ENCODE measurements around the gene NPPC.
A peak's percentile ranks its signal among the peaks of the same experiment; 100 is the strongest.
"Not testable (repeated sequence)": the region's sequence is repeated elsewhere in the genome, so short reads cannot be mapped to it uniquely, and the experiment has no call there.

Gene NPPC

DNA sequence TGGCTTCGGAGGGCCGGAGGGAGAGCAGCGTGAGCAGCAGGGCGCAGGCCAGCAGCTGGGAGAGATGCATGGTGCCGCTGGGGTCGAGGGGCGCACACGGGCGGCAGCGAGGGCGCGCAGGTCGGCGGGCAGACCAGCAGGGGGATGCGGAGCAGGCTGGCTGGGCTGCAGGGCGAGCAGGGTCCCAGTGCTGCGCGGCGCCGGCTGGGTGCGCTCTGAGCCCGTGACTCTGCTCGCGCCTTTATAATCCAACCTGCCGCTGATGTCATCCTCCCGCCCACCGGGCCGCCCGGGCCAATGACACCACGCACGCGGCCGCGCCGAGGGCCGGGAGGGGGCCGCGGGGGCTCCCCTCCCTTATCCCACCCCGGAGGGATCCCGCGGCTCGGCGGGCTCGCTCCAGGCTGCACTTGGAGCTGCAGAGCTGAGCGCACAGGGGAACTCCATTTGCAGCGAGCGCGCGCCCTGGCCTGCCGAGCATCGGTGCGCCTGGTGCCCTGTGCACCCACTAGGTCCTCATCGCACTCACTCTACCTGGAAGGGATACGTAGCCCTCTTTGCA, at the start of gene NPPC:
Gene NPPC, minus strand, starts transcription at position 217 of the 562 bp plus-strand sequence. Its CDS starts 147 bp downstream, at position 70.
- DNase-seq: peak; percentile 97

- no peak for DNase-seq
Measured at GRCh38 chr2:231975001-231975400, 48.8 kb upstream of the NPPC start.

DNA sequence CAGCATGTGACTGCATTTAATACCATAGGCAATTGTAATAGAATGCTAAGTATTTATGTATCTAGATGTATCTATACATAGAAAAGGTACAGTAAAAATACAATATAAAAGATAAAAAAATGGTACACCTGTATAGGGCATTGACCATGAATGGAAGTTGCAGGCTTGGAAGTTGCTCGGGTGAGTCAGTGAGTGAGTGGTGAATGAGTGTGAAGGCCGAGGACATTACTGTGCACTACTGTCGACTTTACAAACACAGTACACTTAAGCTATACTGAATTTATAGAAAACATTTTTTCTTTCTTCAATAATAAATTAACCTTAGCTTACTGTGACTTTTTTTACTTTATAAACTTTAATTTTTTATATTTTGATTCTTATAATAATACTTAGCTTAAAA, 44.3 kb upstream of the NPPC start:
- no peak for DNase-seq

GRCh38 chr2:231968820-231969219, 42.6 kb upstream of the NPPC start:
- no peak for DNase-seq

DNA sequence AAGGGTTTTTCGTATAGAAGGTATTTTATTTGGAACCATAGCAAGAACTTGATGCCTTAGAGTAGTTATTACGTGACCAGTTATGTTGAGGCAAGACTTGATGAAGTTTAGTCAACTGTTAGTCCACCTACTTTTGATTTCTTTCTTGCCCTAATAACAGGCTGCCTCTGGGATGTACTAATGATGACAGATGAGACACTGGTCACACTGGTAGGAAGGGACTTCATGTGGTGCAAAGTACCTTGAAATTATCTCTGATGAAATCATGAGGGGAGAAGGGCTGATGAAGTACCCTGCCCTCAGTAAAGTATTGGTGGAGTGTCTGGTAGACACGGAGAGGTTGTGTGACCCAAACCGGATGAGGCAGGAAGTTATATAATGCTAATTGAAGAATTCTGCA, 40.7 kb upstream of the NPPC start:
- DNase-seq: no peak

DNA sequence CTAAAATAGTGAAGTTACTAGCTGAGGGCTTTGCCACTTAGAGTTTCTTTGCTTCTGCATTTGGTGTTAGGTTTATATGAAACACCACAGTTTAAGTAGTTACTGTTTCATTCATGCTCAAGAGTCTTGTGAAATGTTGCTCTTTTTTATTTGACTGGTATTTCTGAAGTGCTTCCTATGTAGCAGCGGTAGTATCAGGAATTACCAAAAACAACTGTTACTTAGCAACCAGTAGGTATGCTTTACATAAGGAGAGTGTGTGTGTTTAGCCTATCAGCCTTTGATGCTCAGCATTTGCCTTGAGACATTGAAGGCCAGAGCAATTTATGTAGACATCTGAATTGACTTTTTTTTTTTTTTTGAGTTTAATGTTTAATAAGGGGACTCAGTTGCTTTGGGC, 38.9 kb upstream of the NPPC start:
- no peak for DNase-seq

- DNase-seq: peak; percentile 90
Measured at GRCh38 chr2:231961349-231962166, 35.4 kb upstream of the NPPC start, which contains the start of gene DIS3L2. DIS3L2 (plus strand) TSS chr2:231961713; CDS start chr2:232014928, 53,215 bp downstream.

DNA sequence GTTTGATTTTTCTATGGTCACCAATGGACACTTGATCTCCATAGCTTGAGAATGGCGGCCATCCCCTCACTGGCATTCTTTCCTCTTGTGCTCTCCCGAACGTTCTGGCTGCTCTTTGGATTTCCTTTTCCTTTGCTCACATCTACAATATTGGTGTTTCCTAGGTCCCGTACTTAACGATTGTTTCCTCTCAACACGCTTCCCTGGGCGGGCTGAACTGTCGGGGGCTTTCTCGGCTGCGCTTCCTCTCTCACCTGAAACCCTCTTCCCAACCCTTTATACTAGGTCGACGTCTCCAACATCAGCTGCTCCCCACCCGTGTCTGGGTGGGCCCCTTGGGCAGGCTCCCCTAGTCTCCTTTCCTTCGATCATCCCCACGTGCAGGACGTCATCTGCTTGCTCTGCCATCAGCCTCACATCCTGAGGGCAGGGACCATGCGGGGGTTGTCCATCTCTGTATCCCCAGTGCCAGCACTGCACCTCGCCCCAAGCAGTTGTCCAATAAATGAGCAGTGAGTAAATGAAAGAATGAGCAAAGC, 34.7 kb upstream of the NPPC start:
- no peak for DNase-seq

DNA sequence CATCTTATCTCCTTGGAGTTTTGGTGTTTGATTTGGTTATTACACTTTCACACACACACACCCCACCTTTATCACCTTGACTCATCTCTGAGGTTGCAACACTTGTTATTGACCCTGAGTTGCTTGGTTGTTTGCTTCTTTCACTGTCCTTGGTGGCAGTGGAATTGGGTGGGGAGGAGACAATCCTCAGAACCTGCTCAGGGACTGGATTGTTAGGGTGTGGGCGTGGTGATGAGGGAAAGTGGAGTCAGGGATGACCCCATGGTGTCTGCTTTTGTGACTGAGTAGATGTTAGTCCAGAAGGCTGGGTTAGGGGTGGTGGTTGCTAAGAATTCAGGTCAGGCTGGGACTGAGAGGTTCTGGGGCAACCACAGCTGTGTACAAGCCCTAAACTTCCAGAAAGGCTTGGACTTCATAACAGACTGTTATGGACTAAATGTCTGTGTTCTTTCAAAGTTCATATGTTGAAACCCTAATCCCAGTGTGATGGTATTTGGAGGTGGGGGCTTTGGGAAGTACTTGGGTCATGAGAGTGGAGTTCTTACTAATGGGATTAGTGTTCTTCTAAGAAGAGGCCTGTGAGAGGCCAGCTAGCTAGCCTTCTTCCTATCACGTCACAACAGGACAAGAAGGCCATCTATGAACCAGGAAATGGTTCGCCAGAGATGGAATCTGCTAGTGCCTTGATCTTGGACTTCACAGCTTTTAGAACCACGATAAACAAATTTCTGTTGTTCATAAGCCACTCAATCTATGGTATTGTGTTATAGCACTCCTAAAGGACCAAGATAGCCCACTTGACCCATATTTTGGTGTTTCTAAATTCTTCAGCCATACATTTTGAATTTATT, 31.9 kb upstream of the NPPC start:
- peak; percentile 58 for DNase-seq

GRCh38 chr2:231955758-231956472, 29.7 kb upstream of the NPPC start:
- DNase-seq: no peak

DNA sequence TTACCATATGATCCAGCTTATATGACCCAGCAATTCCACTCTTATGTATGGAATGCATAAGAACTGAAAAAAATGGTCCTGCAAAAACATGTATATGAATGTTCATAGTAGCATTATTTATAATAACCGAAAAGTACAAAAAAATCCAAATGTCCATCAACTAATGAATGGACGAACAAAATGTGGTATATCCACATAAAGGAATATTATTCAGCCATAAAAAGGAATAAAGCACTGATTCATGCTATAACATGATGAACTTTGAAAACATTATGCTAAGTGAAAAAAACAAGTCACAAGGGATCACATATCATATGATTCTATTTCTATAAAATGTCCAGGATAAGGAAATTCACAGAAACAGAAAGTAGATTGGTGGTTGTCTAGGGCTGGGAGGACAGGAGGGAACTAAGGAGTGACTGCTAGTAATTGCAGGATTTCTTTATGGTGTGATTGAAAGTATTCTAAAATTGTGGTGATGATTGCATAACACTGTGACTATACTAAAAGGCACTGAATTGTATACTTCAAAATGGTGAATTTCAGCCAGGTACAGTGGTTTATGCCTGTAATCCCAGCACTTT, 25.3 kb upstream of the NPPC start:
- no peak for DNase-seq

- DNase-seq: no peak
Measured at GRCh38 chr2:231947694-231948093, 21.5 kb upstream of the NPPC start.

DNA sequence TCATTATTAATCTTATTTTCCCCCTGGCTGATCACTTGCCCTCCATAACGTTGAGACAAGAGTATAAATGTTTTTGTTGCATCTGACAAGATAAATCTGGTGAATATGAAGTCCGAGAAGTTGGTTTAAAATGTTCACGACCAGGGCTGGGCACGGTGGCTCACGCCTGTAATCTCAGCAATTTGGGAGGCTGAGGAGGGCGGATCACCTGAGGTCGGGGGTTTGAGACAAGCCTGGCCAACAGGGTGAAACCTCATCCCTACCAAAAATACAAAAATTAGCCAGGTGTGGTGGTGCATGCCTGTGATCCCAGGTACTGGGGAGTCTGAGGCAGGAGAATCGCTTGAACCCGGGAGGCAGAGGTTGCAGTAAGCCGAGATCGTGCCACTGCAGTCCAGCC, 20.9 kb upstream of the NPPC start:
- not testable (repeated sequence) for DNase-seq

- no peak for DNase-seq
Measured at GRCh38 chr2:231946241-231946814, 20.1 kb upstream of the NPPC start.

GRCh38 chr2:231942180-231942579, 16.0 kb upstream of the NPPC start:
- DNase-seq: no peak

GRCh38 chr2:231941673-231942072, 15.5 kb upstream of the NPPC start:
- no peak for DNase-seq

DNA sequence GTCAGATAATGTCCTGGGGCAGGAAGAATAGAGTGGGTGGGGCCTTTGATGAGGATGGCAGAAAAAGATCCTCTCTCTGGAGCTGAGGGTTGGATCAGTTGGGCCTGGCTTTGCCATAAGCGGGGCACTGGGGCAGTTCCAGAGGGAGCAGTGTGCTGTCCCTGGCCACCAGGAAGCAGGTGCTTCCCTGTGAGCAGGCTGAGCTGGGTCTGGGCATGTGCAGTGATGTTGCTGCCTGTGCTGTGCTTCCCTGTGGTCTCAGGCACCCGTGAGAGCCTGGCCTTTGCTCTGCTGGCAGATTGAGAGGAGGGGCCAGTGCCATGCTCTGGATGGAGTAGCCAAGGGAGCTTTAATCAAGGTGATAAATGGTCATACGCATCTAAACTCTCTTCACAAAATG, 14.6 kb upstream of the NPPC start:
- no peak for DNase-seq

- no peak for DNase-seq
Measured at GRCh38 chr2:231939022-231939421, 12.8 kb upstream of the NPPC start.

- DNase-seq: no peak
Measured at GRCh38 chr2:231937057-231937456, 10.9 kb upstream of the NPPC start.

- no peak for DNase-seq
Measured at GRCh38 chr2:231936491-231936890, 10.3 kb upstream of the NPPC start.

GRCh38 chr2:231935815-231936214, 9.6 kb upstream of the NPPC start:
- no peak for DNase-seq

- no peak for DNase-seq
Measured at GRCh38 chr2:231935207-231935524, 9.0 kb upstream of the NPPC start.

Measured in NCI-H82 (cell line).